ENCODE data around the gene ADGRV1. TPM values are rescaled to one million over a fixed set of nuclear protein-coding genes. Genes with fewer than 3 reads are reported as not detected.
A peak's percentile ranks its signal among the peaks of the same experiment; 100 is the strongest.

ADGRV1 gene
- total and polyA plus RNA-seq, 9 of the 15 experiments (the other 6 are each of a cell fraction or from before 2014, with no cell fraction given), result 21.7 to 156 (median 58.2) TPM

- TF ChIP-seq ZFP1 (CRISPR knock-in tag; IDR thresholded peaks at IDR 0.05) (no peak), BRD4 (IDR thresholded peaks at IDR 0.05) (no peak), ESRRA (IDR thresholded peaks at IDR 0.05; ENCODE audit: borderline replicate concordance, low read depth) (no peak; the same call in 1 of the 2 replicates), ZEB2 (IDR thresholded peaks at IDR 0.05) (0 out of 2 replicates have a peak, but pooled peaks have one; percentile 27), MYC (IDR thresholded peaks at IDR 0.05; ENCODE audit: low read depth, low read length) (peak; percentile 86), MYC (CRISPR knock-in tag; IDR thresholded peaks at IDR 0.05; ENCODE audit: borderline replicate concordance, low read depth) (no peak), IRF1 (CRISPR knock-in tag; IDR thresholded peaks at IDR 0.05; ENCODE audit: borderline replicate concordance) (no peak), STAG1 (CRISPR knock-in tag; IDR thresholded peaks at IDR 0.05; ENCODE audit: borderline replicate concordance) (no peak), MBD1 (CRISPR knock-in tag; IDR thresholded peaks at IDR 0.05) (no peak), LCOR (CRISPR knock-in tag; IDR thresholded peaks at IDR 0.05) (no peak), HDAC1 (IDR thresholded peaks at IDR 0.05) (peak in 1 of 2 experiments; percentile 44; a peak in 1 of 4 replicates), ZNF263 (CRISPR knock-in tag; IDR thresholded peaks at IDR 0.05; ENCODE audit: borderline replicate concordance) (no peak), ZFX (CRISPR knock-in tag; IDR thresholded peaks at IDR 0.05) (no peak), ZNF444 (CRISPR knock-in tag; IDR thresholded peaks at IDR 0.05) (no peak), ELK3 (CRISPR knock-in tag; IDR thresholded peaks at IDR 0.05) (no peak), PKNOX1 (IDR thresholded peaks at IDR 0.05) (0 out of 2 replicates have a peak, but pooled peaks have one; percentile 34)
Measured at GRCh38 chr5:91028499-91028956, 469.9 kb downstream of the ADGRV1 start (continued).

Data from K562 (cell line).